Psoas muscle (tissue), 8 donors: ENCODE results near the gene XRRA1. TPM values are rescaled to one million over a fixed set of nuclear protein-coding genes. Genes with fewer than 3 reads are reported as not detected.

Experiments
- ATAC-seq, 4 donors: fragments of 200-7000 bp; cut with Tn5 transposase; one replicate each; pipeline ENCODE4 v1.9.1; 2020; ENCODE audit warnings: moderate library complexity in 3 of 4, mild to moderate bottlenecking in 2 of 4
- DNase-seq, 2 donors: peaks; one replicate each; pipeline ENCODE4 v3.0.0-alpha.2; 2020
- H3K27ac ChIP-seq: fragments of 200-600 bp; one replicate; pipeline ENCODE4 v1.8.0; 2022
- H3K27me3 ChIP-seq, 3 donors: fragments of 200-600 bp in 1 of 3; one replicate each; pipeline versions ENCODE4 v1.6.1 to v1.8.0; 2013 to 2022; ENCODE audit warnings: low read length in 2 of 3, mild to moderate bottlenecking in 2 of 3, moderate library complexity in 1 of 3; ENCODE audit not compliant: insufficient read depth in 3 of 3
- H3K36me3 ChIP-seq, 2 donors: fragments of 200-600 bp in 1 of 2; one replicate each; pipeline versions ENCODE4 v1.6.1 to v1.8.0; 2013 to 2022; ENCODE audit warnings: low read depth in 1 of 2, mild to moderate bottlenecking in 1 of 2, moderate library complexity in 1 of 2; ENCODE audit not compliant: insufficient read depth in 1 of 2
- H3K4me1 ChIP-seq: fragments of 200-600 bp; one replicate; pipeline ENCODE4 v1.8.0; 2022
- H3K4me3 ChIP-seq: fragments of 200-600 bp; one replicate; pipeline ENCODE4 v1.8.0; 2022; ENCODE audit warnings: mild to moderate bottlenecking
- H3K9me3 ChIP-seq: fragments of 200-600 bp; one replicate; pipeline ENCODE4 v1.8.0; 2022
- WGBS, 3 donors: extraction: QIAGEN DNeasy Blood & Tissue Kit; methylation state at CpG; one replicate each; pipeline versions ENCODE4 v1.1.6 to v1.1.7; 2013; 5-methylcytosine and 5-hydroxymethylcytosine counted together
- intact Hi-C, 2 donors: fragments of 100-400 bp; cut with DNase I; formaldehyde crosslinking; loops; one replicate each; pipeline versions ENCODE4 v1.11.0 to v1.14.2; 2022
- polyA plus RNA-seq, 3 donors: library from polyadenylated mRNA; stranded (reverse); fragments of 200-250 nt; gene quantifications; one replicate each; pipeline ENCODE4 v1.2.3, GENCODE V29; 2013
- total RNA-seq, 4 donors: library from RNA; stranded (reverse); fragmentation: NEBNext Ultra II Directional in 2 of 4; extraction: Animal tissue kit (Norgen Biotek cat#: 25700) in 2 of 4; gene quantifications; one replicate each; pipeline versions ENCODE4 v1.2.1 to v1.2.4, GENCODE V29; 2021 to 2023
- TF ChIP-seq, protein P1 (sequence below): fragments of 200-600 bp; IDR thresholded peaks from one replicate; pipeline ENCODE4 v1.8.0; 2022; ENCODE audit warnings: antibody characterized with exemption
- donor health status: healthy with polysubstance abuse.
- donor health status: DM: no; HTN: no; CAD: no; lungs with moderate emphysema.
- donor health status: Bipolar disorder and iron deficiency.
- donor health status: healthy.
- donor health status: DM: yes; HTN: yes; CAD: no.
- donor health status: DM: no; HTN: no; CAD: no.
- donor health status: DM: no; HTN: no; CAD: no.
- donor health status: DM: yes; HTN: yes; CAD: no.

The XRRA1 gene
- total and polyA plus RNA-seq, 7 donors, result 3.1 to 15.1 (median 6.9) TPM

DNA sequence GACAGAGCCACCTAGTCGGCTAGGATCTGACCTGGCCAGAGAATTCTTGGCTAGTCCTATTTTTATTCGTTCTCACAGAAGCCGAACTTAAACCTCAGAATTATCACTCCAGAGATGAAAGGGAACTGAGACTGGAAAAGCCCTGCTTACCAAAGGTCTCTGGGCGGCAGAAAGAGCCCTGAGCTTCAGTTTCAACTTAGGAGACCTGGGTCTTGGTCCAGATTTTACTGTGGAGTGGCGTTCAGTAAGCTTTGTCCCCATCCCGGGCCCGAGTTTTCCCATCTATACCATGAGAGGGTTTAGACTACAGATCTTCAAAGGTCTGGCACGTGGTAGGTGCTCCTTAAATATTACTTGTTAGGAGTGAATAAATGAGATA lies 40.4 kb upstream of the XRRA1 start:
- WGBS, 3 donors, result 6 to 8% (median 8%) methylated on average over 8 of the region's 8 CpGs
- H3K4me1 ChIP-seq, result peaks cover 19% of the 10 kb centered on the region
- TF ChIP-seq, protein P1, sequence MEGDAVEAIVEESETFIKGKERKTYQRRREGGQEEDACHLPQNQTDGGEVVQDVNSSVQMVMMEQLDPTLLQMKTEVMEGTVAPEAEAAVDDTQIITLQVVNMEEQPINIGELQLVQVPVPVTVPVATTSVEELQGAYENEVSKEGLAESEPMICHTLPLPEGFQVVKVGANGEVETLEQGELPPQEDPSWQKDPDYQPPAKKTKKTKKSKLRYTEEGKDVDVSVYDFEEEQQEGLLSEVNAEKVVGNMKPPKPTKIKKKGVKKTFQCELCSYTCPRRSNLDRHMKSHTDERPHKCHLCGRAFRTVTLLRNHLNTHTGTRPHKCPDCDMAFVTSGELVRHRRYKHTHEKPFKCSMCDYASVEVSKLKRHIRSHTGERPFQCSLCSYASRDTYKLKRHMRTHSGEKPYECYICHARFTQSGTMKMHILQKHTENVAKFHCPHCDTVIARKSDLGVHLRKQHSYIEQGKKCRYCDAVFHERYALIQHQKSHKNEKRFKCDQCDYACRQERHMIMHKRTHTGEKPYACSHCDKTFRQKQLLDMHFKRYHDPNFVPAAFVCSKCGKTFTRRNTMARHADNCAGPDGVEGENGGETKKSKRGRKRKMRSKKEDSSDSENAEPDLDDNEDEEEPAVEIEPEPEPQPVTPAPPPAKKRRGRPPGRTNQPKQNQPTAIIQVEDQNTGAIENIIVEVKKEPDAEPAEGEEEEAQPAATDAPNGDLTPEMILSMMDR, result no peak
- H3K4me3 ChIP-seq, result peak overlapping the region; percentile 95
- no peak for DNase-seq
- no peaks in the 10 kb centered on the region for H3K27me3 ChIP-seq
- peak overlapping the region; percentile 93 for H3K27ac ChIP-seq
- intact Hi-C loops, result loop anchor here (2.0 to 5.0 kb wide), 2 partner anchors 40 to 42 kb away; partner anchors contain the start of genes SPCS2 (in 2 of the 2) and XRRA1 (in 2 of the 2)
- ATAC-seq, result peak in 2 of 4 donors; percentile 7 to 21
- H3K36me3 ChIP-seq, result peaks cover 0 to 8% of the 10 kb centered on the region in 2 donors
- no peaks in the 10 kb centered on the region for H3K9me3 ChIP-seq

DNA sequence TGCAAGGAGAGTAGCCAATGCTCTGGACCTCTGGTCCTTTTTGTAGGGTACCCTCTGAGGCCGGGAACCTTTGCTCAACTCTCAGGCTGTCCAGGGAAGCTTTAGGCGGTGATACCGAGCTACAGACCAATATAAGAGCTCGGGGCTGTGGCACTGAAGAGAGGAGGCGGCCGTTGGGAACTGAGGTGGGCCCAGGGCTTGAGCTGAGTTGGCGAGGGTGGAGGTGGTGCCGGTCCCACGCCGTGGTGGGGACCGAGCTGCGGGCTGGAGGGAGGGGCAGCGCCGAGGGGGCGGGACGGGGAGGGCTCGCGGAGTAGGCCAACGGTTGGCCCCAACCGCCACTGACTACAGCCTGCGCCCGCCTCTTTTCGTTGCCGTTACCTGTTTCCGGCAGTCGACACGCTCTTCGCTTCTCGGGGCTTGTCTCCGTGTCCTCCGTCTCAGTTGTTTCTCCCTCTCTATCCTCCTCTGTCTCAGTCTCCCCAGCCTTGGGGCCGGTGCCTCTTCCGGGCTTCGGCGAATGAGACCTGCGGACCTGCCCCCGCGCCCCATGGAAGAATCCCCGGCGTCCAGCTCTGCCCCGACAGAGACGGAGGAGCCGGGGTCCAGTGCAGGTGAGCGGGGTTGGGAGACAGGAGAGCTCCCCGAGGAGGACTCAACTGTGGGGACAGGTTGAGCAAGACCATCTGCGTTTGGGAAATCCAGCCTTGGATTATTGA lies 39.8 kb upstream of the XRRA1 start, which contains the start of gene NEU3:
Gene NEU3 (plus strand): TSS at position 393 of the 719 bp plus-strand sequence. CDS start 128 bp downstream, at position 521.
- intact Hi-C loops, result loop anchor here (2.0 to 5.0 kb wide), 2 partner anchors 40 to 41 kb away; partner anchors contain the start of genes SPCS2 (in 2 of the 2) and XRRA1 (in 2 of the 2)
- Histone ChIP-seq H3K9me3 (no peaks in the 10 kb centered on the region), H3K27me3 (no peaks in the 10 kb centered on the region), H3K4me3 (peak within 1 kb of the TSS; percentile 95), H3K36me3 (peaks cover 0 to 3% of the 10 kb centered on the region in 2 donors), H3K4me1 (peaks cover 20% of the 10 kb centered on the region), H3K27ac (peak within 1 kb of the TSS; percentile 93)
- peak; percentile 90 to 94 (median 92) for ATAC-seq
- TF ChIP-seq, protein P1, result no peak
- 0 to 2% (median 1%) methylated on average over 34 to 46 of the region's 46 CpGs for WGBS, 3 donors
- peak; percentile 79 to 89 for DNase-seq

DNA sequence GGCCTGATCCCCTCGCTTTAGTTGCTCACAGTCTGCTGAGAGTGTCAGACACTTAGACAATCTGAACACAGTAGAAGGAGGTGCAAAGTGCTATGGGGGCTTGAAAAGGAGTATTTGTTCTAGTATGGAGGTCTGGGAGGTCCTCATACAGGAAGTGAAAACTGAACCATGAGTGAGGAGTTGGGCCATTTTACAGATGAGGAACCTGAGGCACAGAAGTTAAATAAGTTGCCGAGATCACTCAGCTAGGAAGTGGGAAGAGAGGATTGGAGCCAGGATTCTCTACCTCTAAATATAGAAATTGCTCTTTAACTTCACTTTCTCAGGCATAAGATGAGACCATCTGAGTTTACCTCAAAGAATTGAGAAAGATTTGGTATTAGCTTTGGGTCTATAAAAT lies 35.8 kb upstream of the XRRA1 start:
- H3K36me3 ChIP-seq, result peaks cover 0 to 6% of the 10 kb centered on the region in 2 donors
- H3K4me1 ChIP-seq, result peaks cover 8% of the 10 kb centered on the region
- DNase-seq, result no peak
- no peaks in the 10 kb centered on the region for H3K9me3 ChIP-seq
- no peak overlapping the region for H3K27ac ChIP-seq
- TF ChIP-seq, protein P1, result no peak
- H3K27me3 ChIP-seq, result no peaks in the 10 kb centered on the region
- no peak for ATAC-seq
- WGBS, 3 donors, result 61 to 86% (median 77%) methylated on average over 2 of the region's 2 CpGs
- no peak overlapping the region for H3K4me3 ChIP-seq
- intact Hi-C loops, result loop anchor here in 1 of 2 donors (5.0 kb wide), 1 partner anchor 37 kb away; the partner anchor contains the start of genes SPCS2 and XRRA1

DNA sequence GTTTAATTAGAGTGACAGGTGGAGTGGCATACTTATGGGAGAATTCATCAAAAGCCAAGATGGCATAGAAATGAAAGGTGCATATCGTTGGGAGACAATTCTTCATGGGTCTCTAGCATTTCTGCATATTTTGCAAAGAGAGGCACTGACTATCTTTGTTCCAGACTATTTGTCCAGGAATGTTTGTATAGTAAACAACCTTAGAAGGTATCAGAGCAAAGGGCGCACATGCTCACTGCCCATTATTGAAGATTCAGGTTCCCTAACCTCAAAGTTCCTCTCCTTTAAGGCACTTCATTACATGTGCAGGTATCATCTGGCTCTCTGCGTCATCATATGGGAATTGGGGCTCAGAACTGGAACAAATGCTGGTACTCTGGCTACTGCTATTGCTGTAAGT lies 35.2 kb upstream of the XRRA1 start:
- no peaks in the 10 kb centered on the region for H3K9me3 ChIP-seq
- WGBS, 3 donors, result 60 to 81% (median 73%) methylated on average over 3 of the region's 3 CpGs

More for the DNA sequence above, 35.2 kb upstream of the XRRA1 start:
- Histone ChIP-seq H3K27ac (no peak overlapping the region), H3K36me3 (peaks cover 0 to 11% of the 10 kb centered on the region in 2 donors), H3K4me1 (peaks cover 8% of the 10 kb centered on the region), H3K4me3 (no peak overlapping the region), H3K27me3 (no peaks in the 10 kb centered on the region)
- TF ChIP-seq, protein P1, result no peak
- DNase-seq (no peak), ATAC-seq (no peak)
- intact Hi-C loops, result no loop called here
